ENCODE data around the gene VIM.

- TF ChIP-seq EZH2 (IDR thresholded peaks at IDR 0.05) (no peak), POLR2AphosphoS5 (IDR thresholded peaks at IDR 0.05; ENCODE audit: borderline replicate concordance, low read depth, low read length) (no peak), FOXP2 (optimal IDR thresholded peaks at IDR 0.05; ENCODE audit: control extremely low read depth, extremely low read length, insufficient read depth) (no peak)
Measured at GRCh38 chr10:17225808-17226207, 2.2 kb upstream of the VIM start.

All from SK-N-MC (cell line).